Vein endothelial cell (primary cell): Measurements from ENCODE around the gene SPATS2. TPM values are rescaled to one million over a fixed set of nuclear protein-coding genes. Genes with fewer than 3 reads are reported as not detected.

Experiments used
- small RNA-seq: library from RNA; depleted of rRNA; stranded (forward); fragments of <200 nt; gene quantifications from one replicate; pipeline ENCODE3, GENCODE V24; 2012
- total RNA-seq: library from RNA; depleted of rRNA; stranded (reverse); fragments of >200 nt; gene quantifications from 2 replicates; pipeline ENCODE4 v1.2.3, GENCODE V29; 2012

The SPATS2 gene
- total RNA-seq, result 50.6 and 61.0 TPM in 2 replicates

GRCh38 chr12:49367381-49368239 is at the start of gene SPATS2:
SPATS2 (plus strand) TSS chr12:49367462; CDS start chr12:49461013, 93,551 bp downstream.

GRCh38 chr12:49322708-49323523 is 44.3 kb upstream of the SPATS2 start, which contains the start of gene TROAP:
TROAP (plus strand) TSS chr12:49323255; CDS start chr12:49323609, 354 bp downstream.

GRCh38 chr12:49336645-49337584 is 30.3 kb upstream of the SPATS2 start, which contains the start of gene C1QL4:
C1QL4 (minus strand) TSS chr12:49337188; CDS start chr12:49336477, 711 bp downstream.

GRCh38 chr12:49346659-49347310 is 20.5 kb upstream of the SPATS2 start, which contains the start of gene DNAJC22:
DNAJC22 (plus strand) TSS chr12:49346888; CDS start chr12:49348873, 1,985 bp downstream.

GRCh38 chr12:49538510-49539403 is 171.5 kb downstream of the SPATS2 start, which contains the start of gene KCNH3:
KCNH3 (plus strand) TSS chr12:49539030; CDS start chr12:49539417, 387 bp downstream.

GRCh38 chr12:49567611-49568441 is 200.6 kb downstream of the SPATS2 start, which contains the start of gene MCRS1:
MCRS1 (minus strand) TSS chr12:49568142; CDS start chr12:49566731, 1,411 bp downstream.

Small RNA genes lying within 50 kb of the gene (small RNA-seq; reads per million reads assigned to genes)
- gene AC125611.1, result not detected

Other genes starting within 250 kb of the SPATS2 start
- 1,955 and 2,646 TPM in 2 replicates for gene TUBA1B, start 236.1 kb upstream of the SPATS2 start, total RNA-seq
- gene TUBA1A, start 178.4 kb upstream of the SPATS2 start, total RNA-seq, result 1,351 and 1,541 TPM in 2 replicates
- 577 and 800 TPM in 2 replicates for gene TUBA1C, start 102.4 kb upstream of the SPATS2 start, total RNA-seq
- not detected in 2 replicates for gene PRPH, start 72.3 kb upstream of the SPATS2 start, total RNA-seq
- 7.8 and 16.5 TPM in 2 replicates for gene TROAP, start 44.2 kb upstream of the SPATS2 start, total RNA-seq
- gene C1QL4, start 30.3 kb upstream of the SPATS2 start, total RNA-seq, result 0.10 TPM in 1 of 2 replicates, not detected in the other
- gene DNAJC22, start 20.6 kb upstream of the SPATS2 start, total RNA-seq, result 0.29 and 0.65 TPM in 2 replicates
- under 0.01 TPM in 1 of 2 replicates, not detected in the other for gene KCNH3, start 171.6 kb downstream of the SPATS2 start, total RNA-seq
- 68.9 and 78.4 TPM in 2 replicates for gene MCRS1, start 200.7 kb downstream of the SPATS2 start, total RNA-seq
- gene FAM186B, start 238.2 kb downstream of the SPATS2 start, total RNA-seq, result 0.48 and 0.65 TPM in 2 replicates